GM12892 (cell line): ENCODE data around the gene HOXD9.

Source experiments
- POLR2A ChIP-seq: IDR thresholded peaks from 2 replicates; pipeline ENCODE4 v1.6.1; 2011; ENCODE audit warnings: low read depth, low read length, control low read depth
- POLR2AphosphoS5 ChIP-seq: IDR thresholded peaks from 2 replicates; pipeline ENCODE4 v1.6.1; 2011; ENCODE audit warnings: low read depth, low read length, control low read depth
- TAF1 ChIP-seq: IDR thresholded peaks from 2 replicates; pipeline ENCODE4 v1.6.1; 2011; ENCODE audit warnings: low read depth, mild to moderate bottlenecking, control low read depth, low read length, borderline replicate concordance

GRCh38 chr2:176146101-176146500 is 23.6 kb downstream of the HOXD9 start:
- TF ChIP-seq POLR2A (no peak), POLR2AphosphoS5 (no peak), TAF1 (no peak)
